Activated naive CD8-positive, alpha-beta T cell treated with anti-CD3 and anti-CD28 coated beads for 36 hours (primary cell): ENCODE data around the gene SLC12A2. TPM values are rescaled to one million over a fixed set of nuclear protein-coding genes. Genes with fewer than 3 reads are reported as not detected.

Experiments
- DNase-seq: peaks from one replicate; pipeline ENCODE4 v3.0.0; 2021
- H3K27ac Mint-ChIP-seq: one replicate; pipeline ENCODE4 v1.8.0; 2022; ENCODE audit warnings: mild to moderate bottlenecking, moderate library complexity, mixed read lengths
- H3K27me3 Mint-ChIP-seq: one replicate; pipeline ENCODE4 v1.8.0; 2022; ENCODE audit warnings: mild to moderate bottlenecking, mixed read lengths
- H3K36me3 Mint-ChIP-seq: one replicate; pipeline ENCODE4 v1.8.0; 2021; ENCODE audit warnings: mild to moderate bottlenecking, mixed read lengths
- H3K4me1 Mint-ChIP-seq: one replicate; pipeline ENCODE4 v1.8.0; 2021; ENCODE audit warnings: mixed read lengths
- H3K4me3 Mint-ChIP-seq: one replicate; pipeline ENCODE4 v1.8.0; 2022; ENCODE audit warnings: mild to moderate bottlenecking, moderate library complexity, mixed read lengths
- H3K9me3 Mint-ChIP-seq: one replicate; pipeline ENCODE4 v1.8.0; 2022; ENCODE audit warnings: mixed read lengths
- total RNA-seq, 2 experiments: library from RNA; stranded (reverse); gene quantifications; one replicate each; pipeline ENCODE4 v1.2.3, GENCODE V29; 2021

Gene SLC12A2
- total RNA-seq, 2 experiments from 2014 or later: 16.9 to 18.5 TPM

GRCh38 chr5:128213833-128214232 lies 130.3 kb downstream of the SLC12A2 start:
- no peak for DNase-seq
- no peaks in the 10 kb centered on the region for H3K9me3 Mint-ChIP-seq
- H3K4me3 Mint-ChIP-seq: no peak overlapping the region
- peaks cover 2% of the 10 kb centered on the region for H3K4me1 Mint-ChIP-seq
- no peaks in the 10 kb centered on the region for H3K36me3 Mint-ChIP-seq
- H3K27me3 Mint-ChIP-seq: peaks cover 3% of the 10 kb centered on the region
- H3K27ac Mint-ChIP-seq: no peak overlapping the region

GRCh38 chr5:128216285-128216684 lies 132.7 kb downstream of the SLC12A2 start:
- Mint-ChIP-seq H3K4me1 (peaks cover 2% of the 10 kb centered on the region), H3K27me3 (peaks cover 3% of the 10 kb centered on the region), H3K9me3 (no peaks in the 10 kb centered on the region), H3K36me3 (no peaks in the 10 kb centered on the region), H3K27ac (no peak overlapping the region), H3K4me3 (no peak overlapping the region)
- no peak for DNase-seq

- Mint-ChIP-seq H3K27me3 (peaks cover 3% of the 10 kb centered on the region), H3K4me3 (no peak overlapping the region), H3K4me1 (peaks cover 2% of the 10 kb centered on the region), H3K36me3 (no peaks in the 10 kb centered on the region), H3K9me3 (no peaks in the 10 kb centered on the region), H3K27ac (no peak overlapping the region)
- no peak for DNase-seq
Measured at GRCh38 chr5:128216860-128217531, 133.4 kb downstream of the SLC12A2 start.

GRCh38 chr5:128220841-128221240 lies 137.3 kb downstream of the SLC12A2 start:
- no peaks in the 10 kb centered on the region for H3K4me1 Mint-ChIP-seq
- no peak overlapping the region for H3K4me3 Mint-ChIP-seq
- DNase-seq: no peak
- H3K9me3 Mint-ChIP-seq: no peaks in the 10 kb centered on the region
- H3K36me3 Mint-ChIP-seq: no peaks in the 10 kb centered on the region
- H3K27me3 Mint-ChIP-seq: no peaks in the 10 kb centered on the region
- H3K27ac Mint-ChIP-seq: no peak overlapping the region

- Mint-ChIP-seq H3K9me3 (no peaks in the 10 kb centered on the region), H3K4me3 (no peak overlapping the region), H3K4me1 (no peaks in the 10 kb centered on the region), H3K27ac (no peak overlapping the region), H3K27me3 (no peaks in the 10 kb centered on the region), H3K36me3 (no peaks in the 10 kb centered on the region)
- DNase-seq: no peak
Measured at GRCh38 chr5:128224336-128224735, 140.8 kb downstream of the SLC12A2 start.

GRCh38 chr5:128225245-128226030 lies 141.9 kb downstream of the SLC12A2 start:
- no peaks in the 10 kb centered on the region for H3K4me1 Mint-ChIP-seq
- H3K36me3 Mint-ChIP-seq: no peaks in the 10 kb centered on the region
- DNase-seq: no peak
- no peak overlapping the region for H3K27ac Mint-ChIP-seq
- H3K9me3 Mint-ChIP-seq: no peaks in the 10 kb centered on the region
- H3K4me3 Mint-ChIP-seq: no peak overlapping the region
- no peaks in the 10 kb centered on the region for H3K27me3 Mint-ChIP-seq

- H3K4me1 Mint-ChIP-seq: no peaks in the 10 kb centered on the region
- H3K36me3 Mint-ChIP-seq: no peaks in the 10 kb centered on the region
- DNase-seq: no peak
- no peak overlapping the region for H3K4me3 Mint-ChIP-seq
- no peaks in the 10 kb centered on the region for H3K27me3 Mint-ChIP-seq
- no peak overlapping the region for H3K27ac Mint-ChIP-seq
- no peaks in the 10 kb centered on the region for H3K9me3 Mint-ChIP-seq
Measured at GRCh38 chr5:128228008-128228407, 144.4 kb downstream of the SLC12A2 start.

- no peaks in the 10 kb centered on the region for H3K36me3 Mint-ChIP-seq
- H3K4me3 Mint-ChIP-seq: no peak overlapping the region
- no peaks in the 10 kb centered on the region for H3K4me1 Mint-ChIP-seq
- H3K27me3 Mint-ChIP-seq: no peaks in the 10 kb centered on the region
- DNase-seq: no peak
- no peak overlapping the region for H3K27ac Mint-ChIP-seq
- H3K9me3 Mint-ChIP-seq: no peaks in the 10 kb centered on the region
Measured at GRCh38 chr5:128228521-128228920, 145.0 kb downstream of the SLC12A2 start.

GRCh38 chr5:128234928-128235641 lies 151.5 kb downstream of the SLC12A2 start:
- Mint-ChIP-seq H3K9me3 (peaks cover 2% of the 10 kb centered on the region), H3K4me1 (no peaks in the 10 kb centered on the region), H3K4me3 (no peak overlapping the region), H3K27ac (no peak overlapping the region), H3K27me3 (peaks cover 20% of the 10 kb centered on the region), H3K36me3 (no peaks in the 10 kb centered on the region)
- no peak for DNase-seq

- H3K4me3 Mint-ChIP-seq: no peak overlapping the region
- no peaks in the 10 kb centered on the region for H3K4me1 Mint-ChIP-seq
- no peak for DNase-seq
- H3K36me3 Mint-ChIP-seq: no peaks in the 10 kb centered on the region
- peaks cover 2% of the 10 kb centered on the region for H3K9me3 Mint-ChIP-seq
- no peak overlapping the region for H3K27ac Mint-ChIP-seq
- H3K27me3 Mint-ChIP-seq: peaks cover 20% of the 10 kb centered on the region
Measured at GRCh38 chr5:128236334-128236733, 152.8 kb downstream of the SLC12A2 start.

- no peak for DNase-seq
- H3K36me3 Mint-ChIP-seq: no peaks in the 10 kb centered on the region
- H3K9me3 Mint-ChIP-seq: peaks cover 2% of the 10 kb centered on the region
Measured at GRCh38 chr5:128237000-128237399, 153.4 kb downstream of the SLC12A2 start.

GRCh38 chr5:128237546-128237945 lies 154.0 kb downstream of the SLC12A2 start:
- no peak overlapping the region for H3K27ac Mint-ChIP-seq
- H3K36me3 Mint-ChIP-seq: no peaks in the 10 kb centered on the region
- no peak overlapping the region for H3K4me3 Mint-ChIP-seq
- H3K4me1 Mint-ChIP-seq: no peaks in the 10 kb centered on the region
- H3K27me3 Mint-ChIP-seq: peaks cover 20% of the 10 kb centered on the region
- DNase-seq: no peak
- peaks cover 2% of the 10 kb centered on the region for H3K9me3 Mint-ChIP-seq

More at GRCh38 chr5:128237000-128237399, 153.4 kb downstream of the SLC12A2 start:
- H3K27me3 Mint-ChIP-seq: peaks cover 20% of the 10 kb centered on the region
- H3K27ac Mint-ChIP-seq: no peak overlapping the region
- no peaks in the 10 kb centered on the region for H3K4me1 Mint-ChIP-seq
- no peak overlapping the region for H3K4me3 Mint-ChIP-seq
